Right renal pelvis (tissue), 4 donors: Measurements from ENCODE around the gene RPL13. TPM values are rescaled to one million over a fixed set of nuclear protein-coding genes. Genes with fewer than 3 reads are reported as not detected.

Source experiments
- DNase-seq, 4 donors: peaks; one replicate each; pipeline ENCODE4 v3.0.0-alpha.2; 2013; ENCODE audit warnings: low read depth in 4 of 4, low spot score in 3 of 4, missing footprints in 1 of 4
- polyA plus RNA-seq, 4 donors: library from polyadenylated mRNA; unstranded; fragments of 120-200 nt; gene quantifications; one replicate each; pipeline ENCODE4 v1.2.1, GENCODE V29; 2013; ENCODE audit not compliant: insufficient read length in 4 of 4

The RPL13 gene
- polyA plus RNA-seq, 4 donors, result 1,657 to 3,073 (median 1,817) TPM

GRCh38 chr16:89613231-89613953, 52.9 kb downstream of the RPL13 start, which contains the start of gene DPEP1:
DPEP1 (plus strand) TSS chr16:89613642; CDS start chr16:89630411, 16,769 bp downstream.
- DNase-seq, result peak in 1 of 4 donors; percentile 40

GRCh38 chr16:89613954-89614459, 53.5 kb downstream of the RPL13 start:
- no peak for DNase-seq

Other genes starting within 250 kb of the RPL13 start
- 100 to 1,000 TPM in 1 of 4 donors, 10 to 100 TPM in 3; 90.2 to 101 (median 96.6) TPM for gene ANKRD11, start 70.1 kb upstream of the RPL13 start, polyA plus RNA-seq
- 100 to 1,000 TPM in 1 of 4 donors, 10 to 100 TPM in 3; 84.2 to 106 (median 90.3) TPM for gene SPG7, start 52.3 kb upstream of the RPL13 start, polyA plus RNA-seq
- 1 to 10 TPM; 2.8 to 4.1 (median 2.9) TPM for gene CPNE7, start 15.1 kb downstream of the RPL13 start, polyA plus RNA-seq
- 10 to 100 TPM; 22.5 to 50.6 (median 40.7) TPM for gene DPEP1, start 53.0 kb downstream of the RPL13 start, polyA plus RNA-seq
- 10 to 100 TPM; 57.9 to 82.4 (median 71.9) TPM for gene CHMP1A, start 97.0 kb downstream of the RPL13 start, polyA plus RNA-seq
- gene SPATA33, start 97.2 kb downstream of the RPL13 start, polyA plus RNA-seq, result 10 to 100 TPM; 11.7 to 15.5 (median 13.1) TPM
- gene CDK10, start 126.0 kb downstream of the RPL13 start, polyA plus RNA-seq, result 100 to 1,000 TPM in 2 of 4 donors, 10 to 100 TPM in 2; 91.2 to 110 (median 99.6) TPM
- gene SPATA2L, start 141.0 kb downstream of the RPL13 start, polyA plus RNA-seq, result 10 to 100 TPM in 1 of 4 donors, 1 to 10 TPM in 3; 5.4 to 11.0 (median 6.0) TPM
- 10 to 100 TPM; 10.3 to 15.0 (median 11.9) TPM for gene VPS9D1, start 160.2 kb downstream of the RPL13 start, polyA plus RNA-seq
- 10 to 100 TPM; 26.6 to 31.6 (median 28.4) TPM for gene ZNF276, start 160.9 kb downstream of the RPL13 start, polyA plus RNA-seq